Psoas muscle (tissue), 8 donors: ENCODE results near the gene TRABD. TPM values are rescaled to one million over a fixed set of nuclear protein-coding genes. Genes with fewer than 3 reads are reported as not detected.

ENCODE experiments used
- ATAC-seq, 4 donors: fragments of 200-7000 bp; cut with Tn5 transposase; one replicate each; pipeline ENCODE4 v1.9.1; 2020; ENCODE audit warnings: moderate library complexity in 3 of 4, mild to moderate bottlenecking in 2 of 4
- DNase-seq, 2 donors: peaks; one replicate each; pipeline ENCODE4 v3.0.0-alpha.2; 2020
- H3K27ac ChIP-seq: fragments of 200-600 bp; one replicate; pipeline ENCODE4 v1.8.0; 2022
- H3K27me3 ChIP-seq, 3 donors: fragments of 200-600 bp in 1 of 3; one replicate each; pipeline versions ENCODE4 v1.6.1 to v1.8.0; 2013 to 2022; ENCODE audit warnings: low read length in 2 of 3, mild to moderate bottlenecking in 2 of 3, moderate library complexity in 1 of 3; ENCODE audit not compliant: insufficient read depth in 3 of 3
- H3K36me3 ChIP-seq, 2 donors: fragments of 200-600 bp in 1 of 2; one replicate each; pipeline versions ENCODE4 v1.6.1 to v1.8.0; 2013 to 2022; ENCODE audit warnings: low read depth in 1 of 2, mild to moderate bottlenecking in 1 of 2, moderate library complexity in 1 of 2; ENCODE audit not compliant: insufficient read depth in 1 of 2
- H3K4me1 ChIP-seq: fragments of 200-600 bp; one replicate; pipeline ENCODE4 v1.8.0; 2022
- H3K4me3 ChIP-seq: fragments of 200-600 bp; one replicate; pipeline ENCODE4 v1.8.0; 2022; ENCODE audit warnings: mild to moderate bottlenecking
- H3K9me3 ChIP-seq: fragments of 200-600 bp; one replicate; pipeline ENCODE4 v1.8.0; 2022
- WGBS, 3 donors: extraction: QIAGEN DNeasy Blood & Tissue Kit; methylation state at CpG; one replicate each; pipeline versions ENCODE4 v1.1.6 to v1.1.7; 2013; 5-methylcytosine and 5-hydroxymethylcytosine counted together
- intact Hi-C, 2 donors: fragments of 100-400 bp; cut with DNase I; formaldehyde crosslinking; loops; one replicate each; pipeline versions ENCODE4 v1.11.0 to v1.14.2; 2022
- polyA plus RNA-seq, 3 donors: library from polyadenylated mRNA; stranded (reverse); fragments of 200-250 nt; gene quantifications; one replicate each; pipeline ENCODE4 v1.2.3, GENCODE V29; 2013
- total RNA-seq, 4 donors: library from RNA; stranded (reverse); fragmentation: NEBNext Ultra II Directional in 2 of 4; extraction: Animal tissue kit (Norgen Biotek cat#: 25700) in 2 of 4; gene quantifications; one replicate each; pipeline versions ENCODE4 v1.2.1 to v1.2.4, GENCODE V29; 2021 to 2023
- TF ChIP-seq, protein P1 (sequence below): fragments of 200-600 bp; IDR thresholded peaks from one replicate; pipeline ENCODE4 v1.8.0; 2022; ENCODE audit warnings: antibody characterized with exemption
- donor health status: healthy with polysubstance abuse.
- donor health status: DM: no; HTN: no; CAD: no; lungs with moderate emphysema.
- donor health status: Bipolar disorder and iron deficiency.
- donor health status: healthy.
- donor health status: DM: yes; HTN: yes; CAD: no.
- donor health status: DM: no; HTN: no; CAD: no.
- donor health status: DM: no; HTN: no; CAD: no.
- donor health status: DM: yes; HTN: yes; CAD: no.

TRABD gene
- total and polyA plus RNA-seq, 7 donors, result 19.9 to 52.1 (median 29.5) TPM

GRCh38 chr22:50169181-50169759 lies 16.4 kb upstream of the TRABD start:
- intact Hi-C loops, result no loop called here
- Histone ChIP-seq H3K9me3 (no peaks in the 10 kb centered on the region), H3K36me3 (no peaks in the 10 kb centered on the region), H3K4me3 (peak overlapping the region; percentile 60), H3K4me1 (no peaks in the 10 kb centered on the region), H3K27me3 (peaks cover 0 to 42% (median 10%) of the 10 kb centered on the region in 3 donors), H3K27ac (no peak overlapping the region)
- TF ChIP-seq, protein P1, sequence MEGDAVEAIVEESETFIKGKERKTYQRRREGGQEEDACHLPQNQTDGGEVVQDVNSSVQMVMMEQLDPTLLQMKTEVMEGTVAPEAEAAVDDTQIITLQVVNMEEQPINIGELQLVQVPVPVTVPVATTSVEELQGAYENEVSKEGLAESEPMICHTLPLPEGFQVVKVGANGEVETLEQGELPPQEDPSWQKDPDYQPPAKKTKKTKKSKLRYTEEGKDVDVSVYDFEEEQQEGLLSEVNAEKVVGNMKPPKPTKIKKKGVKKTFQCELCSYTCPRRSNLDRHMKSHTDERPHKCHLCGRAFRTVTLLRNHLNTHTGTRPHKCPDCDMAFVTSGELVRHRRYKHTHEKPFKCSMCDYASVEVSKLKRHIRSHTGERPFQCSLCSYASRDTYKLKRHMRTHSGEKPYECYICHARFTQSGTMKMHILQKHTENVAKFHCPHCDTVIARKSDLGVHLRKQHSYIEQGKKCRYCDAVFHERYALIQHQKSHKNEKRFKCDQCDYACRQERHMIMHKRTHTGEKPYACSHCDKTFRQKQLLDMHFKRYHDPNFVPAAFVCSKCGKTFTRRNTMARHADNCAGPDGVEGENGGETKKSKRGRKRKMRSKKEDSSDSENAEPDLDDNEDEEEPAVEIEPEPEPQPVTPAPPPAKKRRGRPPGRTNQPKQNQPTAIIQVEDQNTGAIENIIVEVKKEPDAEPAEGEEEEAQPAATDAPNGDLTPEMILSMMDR, result no peak
- 7 to 11% (median 8%) methylated on average over 25 to 36 of the region's 36 CpGs for WGBS, 3 donors
- DNase-seq (no peak), ATAC-seq (no peak)

- Histone ChIP-seq H3K9me3 (no peaks in the 10 kb centered on the region), H3K36me3 (no peaks in the 10 kb centered on the region), H3K27me3 (peaks cover 0 to 48% (median 10%) of the 10 kb centered on the region in 3 donors), H3K27ac (no peak overlapping the region), H3K4me3 (peak overlapping the region; percentile 60), H3K4me1 (no peaks in the 10 kb centered on the region)
- TF ChIP-seq, protein P1, result no peak
- ATAC-seq (peak in 1 of 4 donors; percentile 23), DNase-seq (peak in 1 of 2 donors; percentile 16)
- WGBS, 3 donors, result 0 to 4% (median 1%) methylated on average over 17 to 70 of the region's 70 CpGs
- intact Hi-C loops, result no loop called here
Measured at GRCh38 chr22:50169774-50170341, 15.9 kb upstream of the TRABD start.

- no peak within 1 kb of the TSS for H3K27ac ChIP-seq
- ATAC-seq (no peak), DNase-seq (peak; percentile 16 to 52)
- no peaks in the 10 kb centered on the region for H3K9me3 ChIP-seq
- peak within 1 kb of the TSS; percentile 60 for H3K4me3 ChIP-seq
- 6 to 17% (median 15%) methylated on average over 40 to 101 of the region's 105 CpGs for WGBS, 3 donors
- TF ChIP-seq, protein P1, result no peak
- no peaks in the 10 kb centered on the region for H3K36me3 ChIP-seq
- no peaks in the 10 kb centered on the region for H3K4me1 ChIP-seq
- intact Hi-C loops, result no loop called here
- H3K27me3 ChIP-seq, result peaks cover 0 to 56% (median 10%) of the 10 kb centered on the region in 3 donors
Measured at GRCh38 chr22:50170453-50171318, 15.0 kb upstream of the TRABD start, which contains the start of gene PANX2. PANX2 (plus strand) TSS chr22:50170731; CDS start chr22:50170731, 0 bp downstream.

DNA sequence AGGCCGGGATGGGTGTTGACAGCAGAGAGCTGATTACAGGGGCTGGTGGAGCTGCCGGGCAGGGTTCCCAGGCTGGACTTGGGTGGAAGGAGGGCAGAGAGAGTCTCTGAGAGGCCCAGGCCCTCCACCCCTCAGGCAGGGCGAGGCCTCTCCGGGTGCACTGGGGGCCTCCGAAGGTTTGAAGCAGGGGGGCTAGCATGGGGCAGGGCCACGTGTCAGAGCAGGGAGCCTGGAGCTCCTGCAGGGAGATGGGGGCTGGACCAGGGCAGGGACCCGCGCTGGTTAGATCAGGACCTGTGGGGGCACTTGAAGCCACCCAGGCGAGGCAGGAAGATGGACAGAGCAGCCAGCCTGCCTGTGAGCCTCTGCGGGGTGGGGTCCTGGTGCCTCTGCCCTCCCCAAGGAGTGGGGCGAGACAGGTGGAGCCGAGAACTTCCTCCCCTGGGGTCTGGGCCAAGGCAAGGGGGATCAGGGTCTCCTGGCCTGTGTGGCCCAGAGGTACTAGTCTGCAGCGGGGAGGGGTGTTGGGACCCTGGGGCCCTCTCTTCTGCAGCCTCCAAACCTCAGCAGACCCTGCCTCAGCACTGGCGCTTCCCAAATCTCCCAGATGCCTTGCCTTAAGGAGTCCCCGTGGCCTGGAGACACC lies 14.3 kb upstream of the TRABD start:
- Histone ChIP-seq H3K4me3 (no peak overlapping the region), H3K4me1 (no peaks in the 10 kb centered on the region), H3K9me3 (no peaks in the 10 kb centered on the region), H3K27me3 (peaks cover 0 to 64% (median 15%) of the 10 kb centered on the region in 3 donors), H3K36me3 (no peaks in the 10 kb centered on the region), H3K27ac (no peak overlapping the region)
- ATAC-seq (peak in 2 of 4 donors; percentile 15 to 22), DNase-seq (no peak)
- WGBS, 3 donors, result 72 to 78% (median 76%) methylated on average over 13 to 15 of the region's 15 CpGs
- intact Hi-C loops, result no loop called here
- TF ChIP-seq, protein P1, result no peak
